ENCODE results near the gene EPB41L5.
A peak's percentile ranks its signal among the peaks of the same experiment; 100 is the strongest.

EPB41L5 gene

GRCh38 chr2:120012771-120013596 lies at the start of gene EPB41L5:
Gene EPB41L5 (plus strand): TSS chr2:120013077. CDS start chr2:120019085, 6,008 bp downstream.
- peaks cover 7% of the 10 kb centered on the region; the same call in 1 of the 2 replicates for H3F3A ChIP-seq (ENCODE audit: insufficient read depth, low read length)
- TF ChIP-seq EZH2 (IDR thresholded peaks at IDR 0.05; ENCODE audit: borderline replicate concordance, low read length): no peak
- no peak for TF ChIP-seq CTCF (IDR thresholded peaks at IDR 0.05; ENCODE audit: low read length)
- peaks cover 33% of the 10 kb centered on the region for H3K79me2 ChIP-seq (ENCODE audit: insufficient read depth, low read length)
- H3K9me3 ChIP-seq (ENCODE audit: low read length): no peaks in the 10 kb centered on the region
- H3K27ac ChIP-seq (ENCODE audit: low read depth, low read length, poor library complexity, severe bottlenecking): peak within 1 kb of the TSS; percentile 93
- peak within 1 kb of the TSS; percentile 98 for H3K9ac ChIP-seq (ENCODE audit: low read length)
- H3K9me2 ChIP-seq (ENCODE audit: low read depth, low read length): no peaks in the 10 kb centered on the region
- H3K27me3 ChIP-seq (ENCODE audit: insufficient read depth, low read length): no peaks in the 10 kb centered on the region
- H4K20me1 ChIP-seq (ENCODE audit: insufficient read depth, low read length): no peaks in the 10 kb centered on the region
- H3K4me3 ChIP-seq (ENCODE audit: low read depth, low read length, poor library complexity, severe bottlenecking): peak within 1 kb of the TSS; percentile 99
- peak within 1 kb of the TSS; percentile 84 for H3K4me2 ChIP-seq (ENCODE audit: low read length)
- no peak within 1 kb of the TSS for H2AFZ ChIP-seq (ENCODE audit: low read length)
- H3K4me1 ChIP-seq (ENCODE audit: insufficient read depth, low read length, severe bottlenecking): peaks cover 32% of the 10 kb centered on the region
- H3K36me3 ChIP-seq (ENCODE audit: insufficient read depth, low read length): no peaks in the 10 kb centered on the region

GRCh38 chr2:119981896-119982295 lies 31.0 kb upstream of the EPB41L5 start:
- H3K4me3 ChIP-seq (ENCODE audit: low read depth, low read length, poor library complexity, severe bottlenecking): no peak overlapping the region
- H3K4me2 ChIP-seq (ENCODE audit: low read length): no peak overlapping the region
- H3K36me3 ChIP-seq (ENCODE audit: insufficient read depth, low read length): no peaks in the 10 kb centered on the region

GRCh38 chr2:119982506-119982905 lies 30.4 kb upstream of the EPB41L5 start:
- no peak overlapping the region for H3K9ac ChIP-seq (ENCODE audit: low read length)
- TF ChIP-seq CTCF (IDR thresholded peaks at IDR 0.05; ENCODE audit: low read length): no peak
- H3K4me3 ChIP-seq (ENCODE audit: low read depth, low read length, poor library complexity, severe bottlenecking): no peak overlapping the region
- H3K4me1 ChIP-seq (ENCODE audit: insufficient read depth, low read length, severe bottlenecking): peaks cover 10% of the 10 kb centered on the region
- no peaks in the 10 kb centered on the region for H3K79me2 ChIP-seq (ENCODE audit: insufficient read depth, low read length)
- H3K27me3 ChIP-seq (ENCODE audit: insufficient read depth, low read length): no peaks in the 10 kb centered on the region
- no peak overlapping the region for H3K27ac ChIP-seq (ENCODE audit: low read depth, low read length, poor library complexity, severe bottlenecking)
- no peaks in the 10 kb centered on the region for H3F3A ChIP-seq (ENCODE audit: insufficient read depth, low read length)
- no peaks in the 10 kb centered on the region for H3K9me3 ChIP-seq (ENCODE audit: low read length)
- H4K20me1 ChIP-seq (ENCODE audit: insufficient read depth, low read length): no peaks in the 10 kb centered on the region
- H3K4me2 ChIP-seq (ENCODE audit: low read length): no peak overlapping the region
- no peaks in the 10 kb centered on the region for H3K9me2 ChIP-seq (ENCODE audit: low read depth, low read length)
- no peak overlapping the region for H2AFZ ChIP-seq (ENCODE audit: low read length)
- no peaks in the 10 kb centered on the region for H3K36me3 ChIP-seq (ENCODE audit: insufficient read depth, low read length)

More at GRCh38 chr2:119981896-119982295, 31.0 kb upstream of the EPB41L5 start:
- H3K4me1 ChIP-seq (ENCODE audit: insufficient read depth, low read length, severe bottlenecking): peaks cover 10% of the 10 kb centered on the region
- H2AFZ ChIP-seq (ENCODE audit: low read length): no peak overlapping the region
- H4K20me1 ChIP-seq (ENCODE audit: insufficient read depth, low read length): no peaks in the 10 kb centered on the region
- no peaks in the 10 kb centered on the region for H3K79me2 ChIP-seq (ENCODE audit: insufficient read depth, low read length)
- H3F3A ChIP-seq (ENCODE audit: insufficient read depth, low read length): no peaks in the 10 kb centered on the region
- H3K27ac ChIP-seq (ENCODE audit: low read depth, low read length, poor library complexity, severe bottlenecking): no peak overlapping the region
- H3K27me3 ChIP-seq (ENCODE audit: insufficient read depth, low read length): no peaks in the 10 kb centered on the region
- H3K9me2 ChIP-seq (ENCODE audit: low read depth, low read length): no peaks in the 10 kb centered on the region
- H3K9ac ChIP-seq (ENCODE audit: low read length): no peak overlapping the region
- no peaks in the 10 kb centered on the region for H3K9me3 ChIP-seq (ENCODE audit: low read length)
- TF ChIP-seq CTCF (IDR thresholded peaks at IDR 0.05; ENCODE audit: low read length): no peak
- no peak for TF ChIP-seq EZH2 (IDR thresholded peaks at IDR 0.05; ENCODE audit: borderline replicate concordance, low read length)
